ENCODE data around the gene ADAMTS18.

ADAMTS18 gene

GRCh38 chr16:77328768-77329167, 106.1 kb downstream of the ADAMTS18 start:
- DNase-seq (ENCODE audit: low read depth): no peak

- DNase-seq (ENCODE audit: low read depth): no peak
These were observed 106.6 kb downstream of the ADAMTS18 start for GRCh38 chr16:77328274-77328673.

GRCh38 chr16:77327717-77328116, 107.1 kb downstream of the ADAMTS18 start:
- no peak for DNase-seq (ENCODE audit: low read depth)

- DNase-seq (ENCODE audit: low read depth): no peak
These were observed 110.1 kb downstream of the ADAMTS18 start for GRCh38 chr16:77324729-77325128.

GRCh38 chr16:77323695-77324094, 111.1 kb downstream of the ADAMTS18 start:
- no peak for DNase-seq (ENCODE audit: low read depth)

GRCh38 chr16:77322757-77323156, 112.1 kb downstream of the ADAMTS18 start:
- DNase-seq (ENCODE audit: low read depth): no peak

GRCh38 chr16:77317059-77317458, 117.8 kb downstream of the ADAMTS18 start:
- DNase-seq (ENCODE audit: low read depth): no peak

- DNase-seq (ENCODE audit: low read depth): no peak
These were observed 124.0 kb downstream of the ADAMTS18 start for GRCh38 chr16:77310877-77311276.

GRCh38 chr16:77308163-77308561, 126.7 kb downstream of the ADAMTS18 start:
- no peak for DNase-seq (ENCODE audit: low read depth)

- DNase-seq (ENCODE audit: low read depth): no peak
These were observed 127.2 kb downstream of the ADAMTS18 start for GRCh38 chr16:77307426-77308162.

- DNase-seq (ENCODE audit: low read depth): no peak
These were observed 128.8 kb downstream of the ADAMTS18 start for GRCh38 chr16:77306075-77306474.

GRCh38 chr16:77304877-77305276, 130.0 kb downstream of the ADAMTS18 start:
- no peak for DNase-seq (ENCODE audit: low read depth)

GRCh38 chr16:77304134-77304533, 130.7 kb downstream of the ADAMTS18 start:
- no peak for DNase-seq (ENCODE audit: low read depth)

- DNase-seq (ENCODE audit: low read depth): no peak
These were observed 132.2 kb downstream of the ADAMTS18 start for GRCh38 chr16:77302674-77303073.

- DNase-seq (ENCODE audit: low read depth): no peak
These were observed 132.6 kb downstream of the ADAMTS18 start for GRCh38 chr16:77302249-77302648.

GRCh38 chr16:77300256-77300655, 134.6 kb downstream of the ADAMTS18 start:
- no peak for DNase-seq (ENCODE audit: low read depth)

GRCh38 chr16:77299395-77299794, 135.4 kb downstream of the ADAMTS18 start:
- no peak for DNase-seq (ENCODE audit: low read depth)

GRCh38 chr16:77298418-77299360, 136.1 kb downstream of the ADAMTS18 start:
- no peak for DNase-seq (ENCODE audit: low read depth)

- no peak for DNase-seq (ENCODE audit: low read depth)
These were observed 136.8 kb downstream of the ADAMTS18 start for GRCh38 chr16:77297996-77298395.

- no peak for DNase-seq (ENCODE audit: low read depth)
These were observed 138.9 kb downstream of the ADAMTS18 start for GRCh38 chr16:77295896-77296295.

GRCh38 chr16:77290451-77291115, 144.3 kb downstream of the ADAMTS18 start:
- no peak for DNase-seq (ENCODE audit: low read depth)

- no peak for DNase-seq (ENCODE audit: low read depth)
These were observed 145.5 kb downstream of the ADAMTS18 start for GRCh38 chr16:77289331-77289809.
